Measurements from ENCODE around the gene DYSF. TPM values are rescaled to one million over a fixed set of nuclear protein-coding genes. Genes with fewer than 3 reads are reported as not detected.

DYSF gene
- total RNA-seq, 1 donor from 2014 or later, result 42.8 TPM

DNA sequence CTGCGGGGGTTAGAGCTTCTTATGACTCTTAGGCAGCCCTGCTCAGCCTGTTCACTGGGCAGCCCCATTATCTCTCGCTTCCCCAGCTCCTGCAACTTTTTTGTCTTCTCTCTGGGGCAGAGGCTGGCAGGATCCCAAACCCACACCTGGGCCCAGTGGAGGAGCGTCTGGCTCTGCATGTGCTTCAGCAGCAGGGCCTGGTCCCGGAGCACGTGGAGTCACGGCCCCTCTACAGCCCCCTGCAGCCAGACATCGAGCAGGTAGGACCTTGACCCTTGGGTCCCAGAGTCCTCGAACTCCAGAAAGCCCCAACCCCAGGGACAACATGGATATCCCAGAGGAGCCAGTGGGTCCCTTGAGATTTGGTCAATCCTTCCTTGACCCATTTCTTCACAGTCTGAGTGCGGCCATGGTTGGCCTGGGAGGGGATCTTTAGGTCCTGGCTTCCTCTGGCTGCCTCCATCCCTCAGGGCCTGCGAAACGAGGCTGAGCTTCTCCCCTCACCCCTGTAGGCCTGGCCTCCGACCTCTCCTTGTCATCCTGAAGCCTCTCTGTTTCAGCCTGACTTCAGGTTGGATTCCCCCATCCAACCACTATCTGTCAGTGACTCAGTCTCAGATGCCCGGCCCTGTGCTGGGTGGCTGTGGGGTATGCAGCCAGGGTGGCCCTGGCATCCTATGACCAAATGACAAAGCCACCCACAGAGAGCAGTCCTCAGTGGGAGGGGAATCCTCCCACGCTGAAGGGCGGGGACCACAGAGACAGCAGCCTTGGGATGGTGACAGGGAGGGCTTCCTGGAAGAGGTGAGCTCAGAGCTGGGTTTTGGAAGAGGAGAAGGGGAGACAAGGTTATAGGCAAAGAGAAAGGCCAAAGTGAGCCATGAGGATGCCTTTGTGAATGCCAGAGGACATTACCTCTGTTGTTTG, 214.2 kb downstream of the DYSF start:
- H3K27me3 ChIP-seq (ENCODE audit: control insufficient read depth, insufficient read depth, low read length), result no peaks in the 10 kb centered on the region
- TF ChIP-seq, protein P1, sequence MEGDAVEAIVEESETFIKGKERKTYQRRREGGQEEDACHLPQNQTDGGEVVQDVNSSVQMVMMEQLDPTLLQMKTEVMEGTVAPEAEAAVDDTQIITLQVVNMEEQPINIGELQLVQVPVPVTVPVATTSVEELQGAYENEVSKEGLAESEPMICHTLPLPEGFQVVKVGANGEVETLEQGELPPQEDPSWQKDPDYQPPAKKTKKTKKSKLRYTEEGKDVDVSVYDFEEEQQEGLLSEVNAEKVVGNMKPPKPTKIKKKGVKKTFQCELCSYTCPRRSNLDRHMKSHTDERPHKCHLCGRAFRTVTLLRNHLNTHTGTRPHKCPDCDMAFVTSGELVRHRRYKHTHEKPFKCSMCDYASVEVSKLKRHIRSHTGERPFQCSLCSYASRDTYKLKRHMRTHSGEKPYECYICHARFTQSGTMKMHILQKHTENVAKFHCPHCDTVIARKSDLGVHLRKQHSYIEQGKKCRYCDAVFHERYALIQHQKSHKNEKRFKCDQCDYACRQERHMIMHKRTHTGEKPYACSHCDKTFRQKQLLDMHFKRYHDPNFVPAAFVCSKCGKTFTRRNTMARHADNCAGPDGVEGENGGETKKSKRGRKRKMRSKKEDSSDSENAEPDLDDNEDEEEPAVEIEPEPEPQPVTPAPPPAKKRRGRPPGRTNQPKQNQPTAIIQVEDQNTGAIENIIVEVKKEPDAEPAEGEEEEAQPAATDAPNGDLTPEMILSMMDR (IDR thresholded peaks at IDR 0.05; ENCODE audit: insufficient read depth, low read length, poor library complexity, severe bottlenecking), result no peak
- H3K36me3 ChIP-seq (ENCODE audit: control insufficient read depth, insufficient read depth, low read length), result no peaks in the 10 kb centered on the region
- H3K4me3 ChIP-seq (ENCODE audit: low read depth, low read length), result no peak overlapping the region
- DNase-seq (ENCODE audit: low read depth), result no peak

DNA sequence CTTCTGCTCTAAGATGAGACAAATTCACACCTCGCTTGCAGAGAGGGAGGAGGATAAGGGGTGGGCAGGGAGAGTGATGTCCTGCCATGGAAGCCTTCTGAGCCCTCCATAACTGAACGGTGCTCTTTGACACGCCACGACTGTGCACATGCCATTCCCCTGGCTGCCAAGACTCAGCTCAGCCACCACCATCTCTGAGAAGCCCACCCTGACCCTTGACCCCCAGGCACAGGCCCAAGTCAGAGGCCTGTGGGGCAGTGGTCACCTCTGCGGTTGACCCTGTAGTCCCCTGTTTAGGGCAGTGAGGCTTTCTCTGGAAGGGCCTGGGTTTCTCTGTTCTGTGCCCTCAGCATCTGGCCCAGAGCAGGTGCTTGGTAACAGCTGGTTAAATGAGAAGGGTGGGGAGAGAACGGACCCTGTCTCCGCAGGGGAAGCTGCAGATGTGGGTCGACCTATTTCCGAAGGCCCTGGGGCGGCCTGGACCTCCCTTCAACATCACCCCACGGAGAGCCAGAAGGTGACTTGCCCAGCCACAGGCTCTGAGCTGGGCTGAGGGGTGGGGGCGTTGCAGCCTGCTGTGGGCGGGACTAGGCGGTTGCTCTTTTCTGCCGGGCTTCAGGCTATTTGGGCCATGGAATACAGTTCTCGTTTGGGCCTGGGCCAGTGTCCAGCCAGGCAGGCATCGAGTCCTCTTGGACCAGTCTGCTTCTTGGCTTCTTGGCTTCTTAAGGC, 215.1 kb downstream of the DYSF start:
- DNase-seq (ENCODE audit: low read depth), result no peak
- Histone ChIP-seq H3K27me3 (ENCODE audit: control insufficient read depth, insufficient read depth, low read length) (no peaks in the 10 kb centered on the region), H3K36me3 (ENCODE audit: control insufficient read depth, insufficient read depth, low read length) (no peaks in the 10 kb centered on the region), H3K4me3 (ENCODE audit: low read depth, low read length) (no peak overlapping the region)
- TF ChIP-seq, protein P1 (IDR thresholded peaks at IDR 0.05; ENCODE audit: insufficient read depth, low read length, poor library complexity, severe bottlenecking), result no peak

DNA sequence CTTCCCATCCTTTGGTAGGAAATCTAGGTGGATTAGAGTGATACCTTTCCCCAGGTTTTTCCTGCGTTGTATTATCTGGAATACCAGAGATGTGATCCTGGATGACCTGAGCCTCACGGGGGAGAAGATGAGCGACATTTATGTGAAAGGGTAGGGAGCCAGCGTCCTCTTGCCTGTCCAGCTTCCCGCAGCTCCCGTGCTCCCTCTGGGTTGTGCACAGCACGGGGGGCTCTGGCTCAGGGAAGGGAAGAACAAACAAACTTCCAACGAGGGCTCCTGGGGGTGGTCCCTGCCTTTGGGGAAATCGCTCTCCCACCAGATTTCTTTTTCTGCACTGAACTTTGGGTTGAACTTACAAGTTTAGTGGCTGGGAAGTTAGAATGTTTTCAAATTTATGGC, 215.7 kb downstream of the DYSF start:
- Histone ChIP-seq H3K36me3 (ENCODE audit: control insufficient read depth, insufficient read depth, low read length) (no peaks in the 10 kb centered on the region), H3K27me3 (ENCODE audit: control insufficient read depth, insufficient read depth, low read length) (no peaks in the 10 kb centered on the region), H3K4me3 (ENCODE audit: low read depth, low read length) (no peak overlapping the region)
- TF ChIP-seq, protein P1 (IDR thresholded peaks at IDR 0.05; ENCODE audit: insufficient read depth, low read length, poor library complexity, severe bottlenecking), result no peak
- DNase-seq (ENCODE audit: low read depth), result no peak

DNA sequence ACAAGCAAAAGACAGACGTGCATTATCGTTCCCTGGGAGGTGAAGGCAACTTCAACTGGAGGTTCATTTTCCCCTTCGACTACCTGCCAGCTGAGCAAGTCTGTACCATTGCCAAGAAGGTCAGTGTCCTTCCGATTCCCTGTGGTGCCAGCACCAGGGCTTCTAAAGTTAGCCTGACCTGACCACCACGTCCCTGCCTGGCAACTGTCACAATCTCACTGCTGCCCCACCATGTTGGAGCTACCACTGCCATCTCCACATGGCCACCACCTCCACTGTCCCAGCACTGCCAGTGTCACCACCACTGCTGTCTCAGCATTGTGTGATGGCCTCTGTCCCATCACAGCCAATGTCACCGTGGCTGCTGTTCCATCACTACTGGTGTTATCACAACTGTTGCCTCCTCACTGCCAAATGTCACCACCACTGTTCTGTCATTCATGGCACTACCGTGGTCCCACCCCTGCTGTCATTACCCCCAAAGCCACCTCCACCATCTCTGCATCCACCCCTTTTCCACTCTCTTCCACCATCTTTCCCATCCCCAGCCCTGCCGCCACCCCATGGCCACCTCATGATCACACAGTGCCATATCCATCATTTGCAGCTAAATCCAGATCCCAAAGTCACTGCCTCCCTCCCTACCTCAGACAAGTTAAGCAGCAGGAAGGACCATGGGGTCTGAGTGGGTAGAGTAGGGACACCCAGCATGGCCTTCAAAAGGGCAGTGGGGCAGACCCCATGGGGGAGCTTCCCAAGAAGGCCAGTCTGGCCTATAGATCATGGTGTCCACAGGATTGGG, 216.5 kb downstream of the DYSF start:
- no peaks in the 10 kb centered on the region for H3K36me3 ChIP-seq (ENCODE audit: control insufficient read depth, insufficient read depth, low read length)
- no peak for DNase-seq (ENCODE audit: low read depth)
- no peaks in the 10 kb centered on the region for H3K27me3 ChIP-seq (ENCODE audit: control insufficient read depth, insufficient read depth, low read length)
- H3K4me3 ChIP-seq (ENCODE audit: low read depth, low read length), result no peak overlapping the region
- TF ChIP-seq, protein P1 (IDR thresholded peaks at IDR 0.05; ENCODE audit: insufficient read depth, low read length, poor library complexity, severe bottlenecking), result no peak

DNA sequence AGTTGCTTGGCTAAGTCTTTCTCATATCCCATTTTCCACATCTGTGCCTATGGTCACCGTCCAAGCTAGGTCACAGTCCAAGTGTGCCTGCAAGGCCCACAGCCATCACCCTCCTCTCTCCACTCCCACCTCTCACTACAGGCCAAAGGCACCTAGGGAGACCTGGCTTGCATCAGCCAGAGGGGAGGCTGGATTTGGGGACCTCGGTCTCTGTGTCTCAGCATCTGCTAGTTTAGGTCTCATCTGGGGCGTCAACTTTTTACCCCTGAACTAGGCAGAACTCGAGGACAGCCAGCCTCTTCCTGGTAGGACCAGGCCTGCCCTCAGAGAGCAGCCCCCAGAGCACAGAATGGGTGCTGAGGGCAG, 217.1 kb downstream of the DYSF start:
- TF ChIP-seq, protein P1 (IDR thresholded peaks at IDR 0.05; ENCODE audit: insufficient read depth, low read length, poor library complexity, severe bottlenecking), result no peak
- no peak for DNase-seq (ENCODE audit: low read depth)

More for the DNA sequence above, 217.1 kb downstream of the DYSF start:
- no peaks in the 10 kb centered on the region for H3K27me3 ChIP-seq (ENCODE audit: control insufficient read depth, insufficient read depth, low read length)
- H3K4me3 ChIP-seq (ENCODE audit: low read depth, low read length), result no peak overlapping the region
- H3K36me3 ChIP-seq (ENCODE audit: control insufficient read depth, insufficient read depth, low read length), result no peaks in the 10 kb centered on the region
